Thoracic aorta (tissue), 2 donors: ENCODE results near the gene BCL2. TPM values are rescaled to one million over a fixed set of nuclear protein-coding genes. Genes with fewer than 3 reads are reported as not detected.

Experiments used
- ATAC-seq: fragments of 150-250 bp; one replicate; pipeline ENCODE4 v1.8.0; 2017; ENCODE audit warnings: low read depth; ENCODE audit not compliant: insufficient number of reproducible peaks, low FRiP score
- DNase-seq: peaks from one replicate; pipeline ENCODE4 v3.0.0-alpha.2; 2020; ENCODE audit warnings: low spot score
- H3K27ac ChIP-seq, 2 donors: fragments of 200-600 bp; sonication (generic); 1 replicate in 1 of 2; 2 replicates in 1 of 2; pipeline ENCODE4 v1.5.1; 2016; ENCODE audit warnings: mild to moderate bottlenecking in 2 of 2, moderate library complexity in 2 of 2
- H3K27me3 ChIP-seq: fragments of 200-600 bp; sonication (generic); replicated peaks from 2 replicates; pipeline ENCODE4 v1.6.0; 2016; ENCODE audit warnings: mild to moderate bottlenecking; ENCODE audit not compliant: insufficient read depth
- H3K36me3 ChIP-seq: fragments of 200-600 bp; sonication (generic); one replicate; pipeline ENCODE4 v1.5.1; 2016
- H3K4me1 ChIP-seq, 2 donors: fragments of 200-600 bp; sonication (generic); 1 replicate in 1 of 2; 2 replicates in 1 of 2; pipeline versions ENCODE4 v1.5.1 to v1.6.0; 2016; ENCODE audit warnings: low read depth in 2 of 2, mild to moderate bottlenecking in 1 of 2; ENCODE audit not compliant: control insufficient read depth in 1 of 2
- H3K4me3 ChIP-seq: fragments of 200-600 bp; sonication (generic); 2 replicates; pipeline ENCODE4 v1.5.1; 2016; ENCODE audit warnings: mild to moderate bottlenecking
- H3K9me3 ChIP-seq: fragments of 200-600 bp; sonication (generic); 2 replicates; pipeline ENCODE4 v1.5.1; 2016
- total RNA-seq, 2 donors: library from RNA; depleted of rRNA; stranded (reverse); fragments of >200 nt; gene quantifications; one replicate each; pipeline versions ENCODE4 v1.1.0 to v1.2.3, GENCODE V29; 2016
- TF ChIP-seq, protein P1 (sequence below): fragments of 200-600 bp; sonication (generic); IDR thresholded peaks from one replicate; pipeline ENCODE4 v1.5.1; 2019; ENCODE audit warnings: antibody characterized with exemption

BCL2 gene
- total RNA-seq, 2 donors from 2014 or later = 22.9 to 29.3 TPM

DNA sequence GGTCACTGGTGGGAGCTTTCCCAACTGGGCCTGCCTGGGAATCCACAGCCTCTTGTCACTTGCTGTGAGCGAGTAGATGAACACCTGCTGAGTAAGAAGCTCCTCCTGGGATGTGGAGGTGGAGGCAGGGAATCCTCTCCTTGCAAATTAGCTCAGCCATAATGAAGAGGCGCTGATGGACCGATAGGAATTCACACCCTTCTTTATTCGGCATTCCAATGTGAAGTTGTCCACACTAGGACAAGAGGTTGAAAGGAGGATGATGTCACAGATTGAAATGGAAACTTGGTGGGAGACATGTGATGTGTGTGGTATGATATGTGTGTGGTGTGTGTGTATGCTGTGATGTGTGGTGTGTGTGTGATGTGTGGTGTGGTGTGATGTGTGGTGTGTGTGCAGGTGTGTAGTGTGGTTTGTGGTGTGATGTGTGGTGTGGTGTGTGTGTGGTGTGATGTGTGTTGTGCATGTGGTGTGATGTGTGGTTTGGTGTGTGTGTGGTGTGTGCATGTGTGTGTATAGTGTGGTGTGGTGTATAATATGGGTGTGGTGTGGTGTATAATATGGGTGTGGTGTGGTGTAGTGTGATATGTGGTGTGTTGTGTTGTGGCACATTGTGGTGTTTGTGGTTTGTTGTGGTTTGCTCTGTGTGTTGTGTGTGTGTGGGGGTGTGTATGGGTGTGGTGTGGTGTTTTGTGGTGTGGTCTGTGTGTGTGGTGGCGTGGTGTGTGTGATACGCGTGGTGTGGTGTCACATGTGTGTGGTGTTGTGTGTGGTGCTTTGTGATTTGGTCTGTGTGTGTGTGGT is 216.4 kb downstream of the BCL2 start:
- TF ChIP-seq, protein P1, sequence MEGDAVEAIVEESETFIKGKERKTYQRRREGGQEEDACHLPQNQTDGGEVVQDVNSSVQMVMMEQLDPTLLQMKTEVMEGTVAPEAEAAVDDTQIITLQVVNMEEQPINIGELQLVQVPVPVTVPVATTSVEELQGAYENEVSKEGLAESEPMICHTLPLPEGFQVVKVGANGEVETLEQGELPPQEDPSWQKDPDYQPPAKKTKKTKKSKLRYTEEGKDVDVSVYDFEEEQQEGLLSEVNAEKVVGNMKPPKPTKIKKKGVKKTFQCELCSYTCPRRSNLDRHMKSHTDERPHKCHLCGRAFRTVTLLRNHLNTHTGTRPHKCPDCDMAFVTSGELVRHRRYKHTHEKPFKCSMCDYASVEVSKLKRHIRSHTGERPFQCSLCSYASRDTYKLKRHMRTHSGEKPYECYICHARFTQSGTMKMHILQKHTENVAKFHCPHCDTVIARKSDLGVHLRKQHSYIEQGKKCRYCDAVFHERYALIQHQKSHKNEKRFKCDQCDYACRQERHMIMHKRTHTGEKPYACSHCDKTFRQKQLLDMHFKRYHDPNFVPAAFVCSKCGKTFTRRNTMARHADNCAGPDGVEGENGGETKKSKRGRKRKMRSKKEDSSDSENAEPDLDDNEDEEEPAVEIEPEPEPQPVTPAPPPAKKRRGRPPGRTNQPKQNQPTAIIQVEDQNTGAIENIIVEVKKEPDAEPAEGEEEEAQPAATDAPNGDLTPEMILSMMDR = no peak
- no peak overlapping the region for H3K27ac ChIP-seq
- no peaks in the 10 kb centered on the region for H3K36me3 ChIP-seq
- H3K4me1 ChIP-seq = peaks cover 0 to 6% of the 10 kb centered on the region in 2 donors
- no peaks in the 10 kb centered on the region for H3K27me3 ChIP-seq
- ATAC-seq (no peak), DNase-seq (no peak)
- H3K9me3 ChIP-seq = no peaks in the 10 kb centered on the region
- H3K4me3 ChIP-seq = no peak overlapping the region

DNA sequence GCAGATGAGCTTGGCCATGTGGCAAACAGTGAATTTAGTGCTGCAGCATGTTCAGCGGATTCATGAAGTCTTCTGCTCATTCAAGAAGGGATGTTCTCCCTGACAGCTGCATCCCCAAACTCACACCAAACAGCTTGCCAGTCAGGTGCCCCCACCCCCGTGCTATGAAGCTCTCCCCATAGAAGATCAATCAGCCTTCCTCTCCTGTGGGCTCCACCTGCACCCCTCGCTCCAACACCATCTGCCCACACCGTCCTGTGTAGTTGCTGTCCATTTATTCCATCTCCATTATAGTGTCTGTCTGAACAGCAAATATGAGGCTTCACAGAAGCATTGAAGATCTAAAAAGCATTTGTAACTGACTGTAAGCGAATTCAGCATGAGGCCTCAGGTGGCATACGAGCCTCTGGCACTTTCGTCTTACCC is 218.9 kb downstream of the BCL2 start:
- Histone ChIP-seq H3K4me1 (peaks cover 0 to 5% of the 10 kb centered on the region in 2 donors), H3K27ac (no peak overlapping the region), H3K36me3 (no peaks in the 10 kb centered on the region), H3K4me3 (no peak overlapping the region), H3K9me3 (no peaks in the 10 kb centered on the region), H3K27me3 (peaks cover 6% of the 10 kb centered on the region)
- no peak for ATAC-seq
- no peak for DNase-seq
- TF ChIP-seq, protein P1 = no peak

DNA sequence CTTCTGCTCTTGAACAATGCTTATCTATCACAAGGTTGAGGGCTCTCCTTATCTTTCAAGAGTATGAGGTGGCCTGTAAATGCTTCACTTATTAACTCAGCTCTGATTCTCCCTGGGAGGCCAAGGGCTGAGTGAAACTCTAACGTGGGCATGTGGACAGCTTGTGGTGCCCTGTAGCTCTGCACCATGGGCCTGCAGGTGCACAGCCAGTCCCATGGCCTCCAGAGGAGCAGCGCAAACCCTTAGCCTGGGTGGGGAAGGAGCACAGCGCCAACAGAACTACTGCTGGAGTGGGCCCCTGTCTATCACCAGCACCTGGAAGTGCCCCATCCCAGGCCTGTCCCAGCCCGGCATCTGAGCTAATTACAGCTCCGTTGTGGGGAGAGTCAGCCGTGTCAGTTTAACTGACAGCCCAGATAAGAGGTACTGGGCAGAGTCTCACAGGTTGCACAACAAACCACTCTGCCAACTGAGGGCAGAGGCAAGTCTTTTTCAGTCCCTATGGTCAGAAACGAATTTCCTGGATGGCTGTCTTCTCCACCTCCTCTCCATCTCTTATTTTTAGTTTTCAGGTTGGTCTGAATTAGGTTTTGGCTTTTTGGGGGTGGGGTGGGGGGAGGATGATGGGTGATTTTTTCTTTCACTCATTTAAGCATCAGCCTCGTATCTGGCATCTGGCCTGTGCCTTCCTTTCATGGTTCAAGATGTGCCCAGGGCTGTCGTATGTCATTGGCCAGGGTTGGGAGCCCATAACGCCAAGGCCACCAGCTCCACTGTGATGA is 219.5 kb downstream of the BCL2 start:
- no peak overlapping the region for H3K4me3 ChIP-seq
- no peaks in the 10 kb centered on the region for H3K36me3 ChIP-seq
- DNase-seq (no peak), ATAC-seq (no peak)
- H3K27me3 ChIP-seq = peaks cover 6% of the 10 kb centered on the region
- no peaks in the 10 kb centered on the region for H3K9me3 ChIP-seq
- TF ChIP-seq, protein P1 = no peak
- peaks cover 0 to 5% of the 10 kb centered on the region in 2 donors for H3K4me1 ChIP-seq
- H3K27ac ChIP-seq = no peak overlapping the region

DNA sequence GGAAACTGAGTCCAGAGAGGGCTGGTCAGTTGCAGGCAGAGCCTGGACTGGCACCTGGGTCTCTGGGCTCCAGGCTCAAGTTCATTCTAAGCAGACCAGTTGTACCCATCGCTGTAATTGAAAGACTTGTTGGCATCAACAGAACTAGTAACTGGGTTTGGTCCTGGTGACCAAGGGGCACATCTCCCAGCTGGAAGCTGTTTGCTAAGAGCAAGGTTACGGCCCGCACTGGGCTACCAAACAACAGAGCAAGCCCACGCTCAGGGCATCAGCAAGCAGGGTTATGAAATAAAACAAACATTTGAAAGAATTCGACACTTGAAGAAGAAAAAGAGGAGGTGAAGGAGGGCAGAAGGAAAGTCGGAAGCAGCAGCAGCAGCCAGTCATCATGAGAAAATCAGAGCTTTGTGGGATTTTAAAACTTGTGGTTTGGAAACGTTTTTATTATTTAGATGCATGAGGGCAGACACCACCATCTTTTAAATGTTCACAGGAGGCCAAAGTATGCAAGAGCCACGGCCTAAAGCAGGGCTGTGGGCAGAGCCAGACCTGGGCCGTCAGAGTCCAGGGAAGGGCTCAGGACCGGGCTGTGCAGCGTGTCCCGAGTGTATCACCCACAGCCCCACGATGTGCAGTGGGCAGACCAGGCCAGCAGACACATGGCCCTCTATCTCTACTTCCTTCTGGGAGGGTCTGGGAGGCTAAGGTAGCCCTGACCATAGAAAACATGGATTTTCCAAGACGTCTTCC is 220.3 kb downstream of the BCL2 start:
- TF ChIP-seq, protein P1 = no peak
- ATAC-seq = no peak
- DNase-seq = no peak

More for the DNA sequence above, 220.3 kb downstream of the BCL2 start:
- H3K27ac ChIP-seq = no peak overlapping the region
- peaks cover 6% of the 10 kb centered on the region for H3K27me3 ChIP-seq
- H3K36me3 ChIP-seq = no peaks in the 10 kb centered on the region
- H3K4me3 ChIP-seq = no peak overlapping the region
- H3K4me1 ChIP-seq = peaks cover 0 to 5% of the 10 kb centered on the region in 2 donors
- H3K9me3 ChIP-seq = no peaks in the 10 kb centered on the region
